COLO668 (cell line): ENCODE measurements around the gene PTPN7.
"Not testable (repeated sequence)": the region's sequence is repeated elsewhere in the genome, so short reads cannot be mapped to it uniquely, and the experiment has no call there.

ENCODE experiments used
- DNase-seq: peaks from one replicate; lab custom pipeline; 2025; ENCODE audit not compliant: unreplicated experiment; lab: John Stamatoyannopoulos, UW

The PTPN7 gene

DNA sequence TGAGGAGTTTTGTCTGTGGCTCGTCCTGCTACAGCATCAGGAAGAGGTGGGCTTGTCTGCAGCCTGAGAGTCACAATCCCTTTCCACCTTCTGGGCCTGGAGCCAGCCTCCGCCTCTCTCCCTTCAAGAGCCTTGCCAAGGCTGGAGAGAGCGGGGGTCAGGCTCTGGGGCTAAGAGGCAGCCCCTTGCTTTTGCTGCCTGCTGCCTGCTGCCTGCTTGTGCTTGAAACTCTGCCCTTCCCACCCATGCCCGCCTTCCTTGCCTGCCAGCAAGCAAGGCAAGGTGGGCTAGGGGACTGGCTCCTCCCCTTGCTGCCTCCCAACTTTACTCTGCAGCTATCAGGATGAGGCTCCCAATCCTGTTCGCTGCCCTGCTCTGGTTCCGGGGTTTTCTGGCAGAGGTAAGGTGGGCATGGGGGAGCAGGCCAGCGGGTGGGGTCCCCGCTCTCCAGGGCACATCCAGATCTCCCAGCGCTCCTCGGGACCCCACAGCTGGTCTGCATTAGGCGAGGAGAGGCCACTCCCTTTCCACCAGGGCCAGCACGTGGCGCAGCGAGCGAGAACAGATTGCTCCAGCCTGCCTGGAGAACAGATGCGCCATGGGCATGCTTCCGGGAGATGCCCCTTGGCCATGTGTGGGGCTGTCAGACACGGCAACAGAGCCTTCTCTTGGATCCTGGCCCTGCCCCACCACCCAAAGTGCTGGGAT is 7.5 kb upstream of the PTPN7 start:
- DNase-seq: no peak

DNA sequence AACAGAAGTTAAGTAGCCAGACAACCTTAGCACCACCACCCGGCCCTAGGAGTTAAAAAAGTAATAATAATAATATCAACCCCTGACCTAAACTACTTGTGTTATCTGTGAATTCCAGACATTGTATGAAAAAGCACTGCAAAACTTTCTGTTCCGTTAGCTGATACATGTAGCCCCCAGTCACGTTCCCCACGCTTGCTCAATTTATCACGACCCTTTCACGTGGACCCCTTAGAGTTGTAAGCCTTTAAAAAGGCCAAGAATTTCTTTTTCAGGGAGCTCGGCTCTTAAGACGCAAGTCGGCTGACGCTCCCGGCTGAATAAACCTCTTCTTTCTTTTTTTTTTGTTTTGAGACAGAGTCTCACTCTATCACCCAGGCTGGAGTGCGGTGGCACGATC is 6.7 kb upstream of the PTPN7 start:
- DNase-seq: not testable (repeated sequence)

DNA sequence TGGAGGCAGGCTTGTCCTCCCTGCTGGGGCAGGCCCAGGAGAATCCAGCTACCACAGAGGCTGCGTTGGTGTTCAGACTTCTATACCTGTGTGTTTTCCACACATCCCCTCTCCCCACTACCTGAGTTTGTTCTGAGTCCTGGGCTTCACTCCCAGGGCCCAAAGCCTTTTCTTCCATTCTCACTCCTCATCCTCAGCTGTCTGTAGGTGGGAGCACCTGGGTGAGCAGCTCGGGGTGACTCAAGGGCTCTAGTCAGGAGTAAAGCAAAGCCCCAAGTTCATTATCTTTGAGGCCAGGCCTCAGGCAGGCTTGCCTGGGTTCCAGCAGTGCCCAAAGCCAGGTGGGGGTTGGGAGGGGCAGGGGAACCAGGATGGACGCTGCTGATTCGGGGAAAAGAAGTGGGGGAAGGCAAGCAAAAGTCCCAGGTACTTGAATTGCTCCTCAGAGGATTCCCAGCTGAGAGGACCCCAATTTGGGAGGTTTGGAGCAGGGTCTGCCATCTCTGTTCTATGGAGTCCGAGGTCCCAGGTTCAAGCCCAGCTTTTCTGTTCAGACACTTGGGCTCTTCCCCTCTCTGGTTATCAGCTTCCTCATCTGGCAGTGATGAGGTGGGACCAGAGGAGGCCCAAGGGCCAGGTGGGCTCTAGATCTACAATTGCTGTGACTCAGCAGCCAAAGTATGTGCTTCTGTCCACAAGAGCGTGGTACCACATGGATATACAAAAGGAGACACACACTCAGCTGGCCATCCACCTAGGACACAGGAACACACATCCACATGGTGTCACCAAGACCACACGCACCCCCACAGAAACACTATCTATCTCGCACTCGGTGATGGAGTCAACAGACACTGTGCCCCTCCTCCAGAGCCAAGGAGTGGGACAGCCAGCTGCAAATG is 5.8 kb upstream of the PTPN7 start:
- DNase-seq: no peak

DNA sequence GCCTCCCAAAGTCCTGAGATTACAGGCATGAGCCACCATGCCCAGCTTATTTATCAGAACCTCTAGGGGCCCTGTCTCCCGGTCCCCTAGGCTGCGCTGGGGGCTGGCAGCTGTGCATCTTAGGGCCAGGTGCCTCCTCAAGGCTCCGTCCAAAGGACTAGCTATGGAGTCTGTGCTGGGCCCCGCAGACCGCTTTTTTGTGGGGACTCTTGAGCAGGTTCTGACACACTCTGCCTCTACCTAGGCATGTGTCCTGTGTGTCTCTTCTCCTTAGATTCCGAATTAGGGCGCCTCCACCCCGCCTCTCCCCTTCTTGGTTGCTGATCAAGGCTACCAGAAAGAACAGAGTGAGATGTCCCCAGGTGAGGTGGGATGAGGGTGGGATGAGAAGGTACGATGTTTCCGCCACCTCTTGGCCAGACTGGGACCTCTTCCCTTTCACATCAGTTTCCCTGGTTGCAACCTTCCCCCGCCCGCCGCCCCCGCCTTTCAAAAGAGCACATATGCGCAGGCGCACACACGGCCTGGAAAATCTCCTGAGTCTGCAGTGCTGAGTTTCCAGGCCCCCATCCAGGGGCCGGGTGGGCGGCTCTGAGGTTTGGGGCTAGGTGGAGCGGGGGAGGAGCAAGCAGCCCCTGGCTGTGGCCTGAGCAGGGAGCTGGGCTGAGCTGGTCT is 5.0 kb upstream of the PTPN7 start:
- no peak for DNase-seq

DNA sequence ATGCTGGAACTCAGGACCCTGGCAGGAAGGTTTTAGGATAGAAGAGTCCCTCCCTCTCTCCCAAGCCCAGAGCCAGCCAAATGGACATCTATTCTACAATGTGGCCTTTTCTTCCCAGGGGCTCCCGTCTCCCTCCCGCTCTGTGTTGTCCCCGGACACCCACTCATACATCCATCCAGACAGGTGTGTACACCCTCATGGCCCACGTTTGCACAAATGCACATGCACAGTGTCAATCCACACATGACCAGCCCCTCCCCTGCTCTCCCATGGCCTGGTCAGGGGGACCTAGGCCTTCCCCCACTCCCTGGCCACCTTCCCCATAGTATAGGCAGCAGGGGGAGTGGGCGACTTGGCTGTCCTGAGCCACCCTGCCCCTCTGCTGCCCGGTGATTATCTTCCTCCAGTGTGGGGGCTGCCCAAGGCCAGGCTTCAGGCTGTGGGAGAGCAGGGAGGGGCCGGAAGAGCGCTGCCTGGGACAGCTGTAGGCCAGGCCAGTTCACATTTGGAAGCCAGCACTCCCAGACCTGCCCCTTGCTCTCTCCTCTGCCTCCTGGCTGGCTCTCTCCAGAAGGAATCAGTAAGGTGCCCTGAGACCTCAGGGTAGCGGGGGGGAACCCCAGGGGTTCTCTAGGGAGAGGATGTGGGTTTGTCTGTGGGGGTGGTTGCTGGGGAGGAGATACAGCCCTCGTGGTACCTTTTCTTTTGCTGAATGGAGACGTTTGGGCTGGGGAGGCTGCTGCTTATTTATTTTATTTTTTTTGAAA is 4.1 kb upstream of the PTPN7 start:
- DNase-seq: no peak

DNA sequence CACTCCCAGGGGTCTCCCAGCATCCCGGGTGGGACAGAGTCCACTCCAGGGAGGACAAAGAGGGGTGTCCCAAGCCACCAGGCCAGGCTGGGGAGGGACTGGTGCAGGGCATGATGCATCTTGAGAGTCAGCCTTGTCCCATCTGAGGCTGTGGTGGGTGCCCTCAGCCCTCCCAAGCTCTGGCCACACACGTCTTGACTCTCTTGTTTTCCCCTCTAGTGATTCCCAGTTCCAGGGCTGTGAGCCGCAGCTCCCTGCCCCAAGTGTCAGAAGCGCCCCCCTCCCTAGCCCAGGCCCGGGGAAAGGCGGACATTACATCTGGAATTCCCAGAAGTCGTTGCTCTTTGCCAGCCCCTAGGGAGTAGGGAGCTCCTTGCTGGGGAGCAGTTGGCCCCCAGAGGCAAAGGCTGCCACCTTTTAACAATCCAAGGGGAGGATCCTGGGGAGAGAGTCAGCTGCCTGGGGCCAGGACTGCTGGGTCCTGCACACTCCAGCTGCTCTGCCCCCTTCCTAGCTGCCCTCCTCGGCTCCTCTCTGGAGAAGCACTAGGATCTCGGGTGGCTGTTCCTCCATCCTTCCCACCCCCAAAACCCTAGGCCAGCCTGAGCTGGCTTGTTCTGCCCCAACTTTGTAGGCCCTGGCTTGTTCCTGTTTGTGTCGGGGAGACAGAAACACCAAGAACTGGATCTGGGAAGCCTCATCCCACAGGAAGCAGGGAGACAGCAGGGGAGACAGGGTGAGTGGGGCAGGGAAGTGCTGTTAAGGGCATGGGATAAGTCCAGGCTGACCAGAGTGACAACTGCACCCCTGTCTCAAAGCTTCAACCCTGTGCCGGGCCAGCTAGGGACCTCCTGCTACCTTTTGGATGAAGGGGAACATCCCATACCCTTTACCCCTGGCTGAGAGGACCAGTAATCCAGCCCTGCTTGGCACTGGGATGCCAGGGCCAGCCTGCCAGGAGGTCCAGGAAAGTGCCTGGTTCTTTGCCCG is 3.2 kb upstream of the PTPN7 start:
- no peak for DNase-seq

DNA sequence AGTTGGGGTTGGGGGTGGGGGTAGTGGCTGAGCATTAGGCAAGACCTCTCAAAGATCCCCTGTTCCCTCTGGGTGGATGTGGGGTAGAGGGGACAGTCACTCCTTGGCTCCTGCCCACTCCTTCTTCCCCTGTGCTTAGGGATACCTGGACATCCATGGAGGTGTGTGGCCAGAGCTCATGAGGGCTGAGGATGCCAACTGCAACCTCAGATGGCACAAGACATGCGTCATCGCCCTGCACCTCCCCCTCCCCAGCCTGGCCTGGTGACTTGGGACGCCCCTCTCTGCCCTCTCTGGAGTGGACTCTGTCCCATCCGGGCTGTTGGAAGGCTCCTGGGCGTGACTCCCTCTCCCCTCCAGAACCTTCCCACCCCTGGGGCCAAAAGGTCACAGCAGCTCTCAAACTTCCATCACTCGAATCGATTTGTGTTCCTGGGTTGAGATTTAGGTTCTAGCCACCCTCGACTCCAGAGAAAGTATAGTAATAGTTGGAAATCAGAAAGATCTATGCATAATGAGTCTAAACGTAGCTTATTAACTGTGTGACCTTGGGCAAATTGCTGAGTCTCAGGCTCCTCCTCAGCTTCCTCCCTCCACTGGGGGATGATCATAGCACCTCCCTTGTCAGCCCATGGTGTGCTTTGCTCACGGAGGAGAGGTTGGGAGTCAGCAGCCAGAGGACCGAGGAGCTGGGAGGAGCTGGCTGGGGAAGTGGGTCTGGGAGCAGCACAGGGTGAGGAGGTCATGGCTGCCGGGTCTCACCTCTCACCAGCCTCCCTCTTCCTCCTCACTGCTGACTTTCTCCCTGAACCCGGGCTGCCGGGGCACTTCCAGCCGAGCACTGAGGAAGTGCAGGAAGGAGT is 2.2 kb upstream of the PTPN7 start:
- DNase-seq: no peak

DNA sequence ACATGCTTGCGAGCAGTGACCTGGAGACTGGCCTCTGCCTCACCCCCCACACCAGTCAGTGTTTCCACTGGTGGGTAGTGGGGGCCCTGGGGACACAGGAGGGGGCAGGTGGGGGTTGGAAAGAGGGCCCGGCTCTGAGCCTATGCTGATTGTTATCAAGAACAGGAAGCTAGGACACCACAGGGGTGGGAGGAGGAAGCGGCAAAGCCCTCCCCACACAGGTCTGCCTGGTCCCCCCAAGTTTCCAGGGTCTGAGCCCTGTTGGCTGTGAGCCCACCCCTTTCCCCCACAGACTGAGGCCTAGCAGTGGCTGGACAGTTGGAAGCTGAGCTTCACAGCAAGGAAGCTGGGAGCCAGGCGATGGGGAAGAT is 1.6 kb upstream of the PTPN7 start:
- DNase-seq: no peak

DNA sequence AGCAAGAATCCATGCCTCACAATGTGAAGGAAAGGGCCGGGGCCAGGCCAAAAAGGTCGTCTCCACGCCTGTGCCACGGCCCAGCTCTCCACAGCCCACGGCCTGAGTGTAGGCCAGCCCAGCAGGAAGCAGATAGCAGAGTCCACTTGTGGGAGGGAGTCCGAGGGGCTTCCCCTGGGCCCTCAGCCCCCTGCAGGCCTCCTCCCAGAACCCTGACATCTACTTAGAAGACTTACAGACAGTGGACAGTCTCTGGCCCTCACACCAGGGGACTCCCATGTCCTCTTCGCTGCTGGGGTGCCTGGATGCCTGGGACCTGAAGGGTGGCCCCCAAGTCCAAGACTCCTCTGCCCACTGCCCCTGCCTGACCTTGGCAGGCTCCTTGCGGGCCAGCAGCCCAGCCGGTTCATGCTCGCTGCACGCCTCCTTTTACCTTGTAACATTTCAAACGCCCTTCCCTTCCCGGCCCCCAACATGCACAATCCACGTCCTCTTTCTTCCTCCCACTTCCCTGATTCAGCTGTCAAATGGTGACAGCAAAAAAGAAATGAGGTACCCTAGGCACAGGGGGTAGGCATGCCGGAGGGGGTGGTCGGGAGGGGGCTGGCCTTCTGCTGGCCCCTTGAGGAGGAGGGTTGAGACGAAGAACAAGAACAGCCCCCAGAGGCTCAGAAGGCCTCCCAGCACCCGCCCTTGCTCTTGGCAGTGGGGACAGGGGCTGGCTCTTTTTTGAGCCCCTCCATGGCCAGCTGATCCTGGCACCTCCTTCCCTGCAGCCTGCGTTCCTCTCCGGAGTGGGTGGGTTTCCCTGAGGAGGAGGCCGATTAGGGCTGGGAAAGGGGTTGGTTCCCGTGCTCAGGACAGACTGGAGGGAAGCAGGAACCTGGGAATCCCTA is 997 bp upstream of the PTPN7 start:
- DNase-seq: no peak

DNA sequence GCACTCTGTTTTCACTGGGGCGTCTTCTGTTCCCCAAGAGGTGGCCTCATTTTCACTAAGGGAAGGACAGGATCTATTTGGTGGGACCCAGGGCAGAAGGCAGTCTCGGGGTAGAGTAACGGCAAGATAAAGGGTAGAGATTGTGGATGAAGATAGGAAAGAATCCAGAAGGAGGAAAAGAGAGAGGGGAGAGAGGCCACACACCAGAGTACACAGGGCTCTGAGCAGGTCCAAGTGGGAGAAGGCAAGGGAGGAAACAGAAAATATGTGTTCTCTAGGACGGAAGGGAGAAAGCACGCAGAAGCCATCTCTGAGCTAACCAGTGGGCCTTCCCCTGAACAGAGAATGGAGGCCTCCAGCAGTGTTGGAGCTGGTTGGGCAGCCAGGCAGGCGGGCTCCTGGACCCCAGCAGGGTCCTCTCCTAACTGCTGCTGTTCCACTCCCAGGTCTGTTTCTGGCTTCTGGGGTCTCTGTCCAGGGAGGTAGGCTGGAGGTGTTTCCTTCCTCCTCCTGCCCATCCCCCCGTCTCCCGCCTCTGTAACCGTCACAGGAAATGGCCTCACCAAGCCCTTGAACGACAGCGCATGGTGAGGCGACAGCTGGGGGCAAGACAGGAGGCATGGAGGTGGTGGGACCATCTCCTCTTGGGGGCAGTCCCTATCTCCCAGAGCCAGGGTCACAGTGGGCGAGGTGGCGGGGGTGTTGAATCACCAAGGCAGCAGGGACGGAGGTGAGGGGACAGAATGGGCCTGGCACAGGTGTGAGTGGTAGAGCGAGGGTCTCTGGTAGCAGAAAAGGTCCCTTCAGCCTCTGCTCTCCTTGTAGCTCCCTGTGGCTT is 649 bp downstream of the PTPN7 start:
- DNase-seq: no peak

DNA sequence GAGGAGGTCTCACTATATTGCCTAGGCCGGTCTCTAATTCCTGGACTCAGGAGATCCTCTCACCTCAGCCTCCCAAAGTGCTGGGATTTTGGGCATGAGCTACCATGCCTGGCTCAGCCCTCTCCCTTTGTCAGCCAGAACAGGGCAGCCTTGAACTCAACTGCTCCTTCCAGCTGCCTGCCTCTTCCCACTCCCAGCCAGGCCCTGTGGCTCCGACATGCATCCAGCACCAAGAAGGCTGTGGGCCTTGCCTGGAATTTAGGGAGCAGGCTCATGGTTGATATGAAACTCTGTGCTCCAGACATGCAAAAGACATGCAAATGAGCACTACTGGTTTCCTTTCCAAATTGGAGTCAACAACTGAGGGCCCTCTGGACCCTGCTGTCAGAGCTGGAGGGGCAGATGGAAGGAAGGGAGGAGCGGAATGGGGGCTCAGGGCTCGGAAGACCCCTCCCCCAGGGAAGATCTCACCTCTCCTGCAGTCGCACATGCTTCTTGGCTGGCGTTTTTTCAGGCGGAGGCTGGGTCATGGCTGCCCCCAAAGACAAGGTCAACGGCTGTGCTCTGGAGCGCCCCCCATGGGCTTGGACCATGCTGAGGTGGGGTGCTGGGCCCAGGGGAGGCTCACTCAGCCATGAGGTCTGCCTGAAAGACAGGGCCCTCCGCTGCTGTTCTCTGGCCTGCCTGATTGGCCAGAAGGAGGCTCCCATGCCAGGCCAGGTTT is 1.4 kb downstream of the PTPN7 start:
- no peak for DNase-seq

DNA sequence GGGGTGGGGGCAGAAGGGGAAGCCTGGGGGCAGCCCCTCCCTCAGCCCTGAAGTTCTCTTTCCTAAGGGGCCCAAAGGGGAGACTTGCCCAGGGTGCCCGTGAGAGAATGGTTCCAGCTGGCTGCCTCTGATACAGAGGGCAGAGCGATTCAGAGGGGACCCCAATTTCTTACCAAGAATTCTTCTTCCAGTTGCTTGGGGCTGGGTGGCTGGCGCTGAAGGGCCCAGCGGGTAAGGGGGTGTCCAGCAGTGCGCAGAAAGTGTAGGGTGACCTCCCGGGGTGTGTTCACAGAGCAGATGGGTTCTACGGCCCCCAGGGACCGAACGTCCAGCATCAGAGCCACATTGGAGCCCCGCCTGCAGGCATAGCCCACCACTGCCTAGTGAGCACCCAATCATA is 2.5 kb downstream of the PTPN7 start:
- DNase-seq: no peak

DNA sequence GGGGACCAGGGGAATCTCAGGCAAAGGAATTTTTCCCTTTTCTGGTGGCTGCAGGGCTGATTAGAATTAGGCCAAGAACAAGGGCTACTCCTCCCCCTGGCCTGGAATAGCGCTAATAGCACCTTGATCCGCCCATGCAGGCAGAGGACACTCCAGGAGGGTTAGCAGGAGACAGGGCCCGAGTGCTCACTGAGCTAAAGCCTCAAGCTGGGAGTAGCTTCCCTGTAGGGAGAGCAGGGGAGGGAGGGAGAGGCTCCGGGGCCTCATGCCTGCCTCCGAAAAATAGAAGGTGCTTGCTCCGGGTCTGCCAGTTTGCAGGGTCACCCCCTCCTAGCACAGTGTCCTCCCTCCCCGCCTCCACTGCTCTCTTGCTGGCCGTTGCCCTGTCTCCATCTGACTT is 3.8 kb downstream of the PTPN7 start:
- DNase-seq: no peak

DNA sequence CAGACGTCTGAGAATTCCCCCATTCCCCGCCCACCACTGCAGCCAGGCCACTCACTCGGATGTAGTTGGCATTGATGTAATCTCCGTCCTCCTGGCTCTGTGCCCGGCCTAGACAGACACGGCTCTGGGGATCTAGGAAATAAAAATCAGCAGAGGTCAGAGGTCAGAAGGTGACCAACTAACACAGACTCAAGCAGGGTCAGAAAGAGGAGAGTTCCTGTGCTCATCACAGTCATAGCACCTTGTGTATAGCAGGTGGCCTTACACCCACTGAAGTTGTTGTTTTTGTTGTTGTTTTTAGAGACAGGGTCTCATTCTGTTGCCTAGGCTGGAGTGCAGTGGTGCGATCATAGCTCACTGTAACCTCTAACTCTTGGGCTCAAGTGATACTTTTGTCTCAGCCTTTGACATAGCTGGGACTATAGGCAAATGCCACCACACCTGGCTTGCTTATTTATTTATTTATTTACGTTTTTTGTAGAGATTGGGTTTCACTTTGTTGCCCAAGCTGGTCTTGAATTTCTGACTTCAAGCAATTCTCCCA is 4.9 kb downstream of the PTPN7 start:
- DNase-seq: peak; percentile 37

DNA sequence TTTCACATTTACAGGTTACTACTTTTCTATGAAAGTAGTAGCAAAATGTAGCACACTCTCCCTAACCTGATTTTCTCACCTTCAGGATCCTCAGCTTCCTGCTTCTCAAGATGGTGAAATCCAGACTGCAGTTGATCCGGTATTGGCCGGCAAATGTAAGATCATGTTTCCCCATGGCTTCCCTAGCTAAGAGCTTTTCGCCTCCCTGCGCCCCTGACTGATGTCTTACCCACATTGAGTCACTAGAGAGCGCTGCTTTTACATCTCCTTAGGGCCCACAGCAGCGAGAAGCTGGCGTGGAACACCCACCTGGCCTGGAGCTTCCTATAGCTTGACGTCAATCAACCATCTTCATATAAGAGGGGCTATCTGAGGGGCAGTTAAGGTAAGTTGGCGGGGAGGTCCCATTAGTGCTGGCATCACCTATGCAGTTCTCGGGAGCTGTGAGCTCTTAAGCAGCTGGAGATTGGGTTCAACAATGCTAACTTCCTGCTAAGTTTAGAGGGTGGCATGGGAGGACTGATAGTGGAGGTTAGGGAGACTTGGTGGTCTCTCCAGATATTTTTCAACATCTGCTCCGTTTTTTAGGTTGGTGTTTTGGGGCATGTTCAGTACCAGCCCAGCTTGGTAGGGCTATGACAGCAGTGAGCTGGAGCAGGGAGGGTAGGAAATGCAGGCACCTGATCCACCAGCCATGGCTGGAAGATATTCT is 5.5 kb downstream of the PTPN7 start:
- peak; percentile 57 for DNase-seq
